Measurements from ENCODE around the gene PCNA.

- no peak for TF ChIP-seq CTCF (IDR thresholded peaks at IDR 0.05; ENCODE audit: low read depth, low read length)
- TF ChIP-seq POLR2A (IDR thresholded peaks at IDR 0.05; ENCODE audit: extremely low read depth, insufficient read length), result no peak
Measured at GRCh38 chr20:5070570-5070969, 49.2 kb downstream of the PCNA start.

Data from NB4 (cell line).